Spleen (tissue), 11 donors: ENCODE results near the gene BANF2. TPM values are rescaled to one million over a fixed set of nuclear protein-coding genes. Genes with fewer than 3 reads are reported as not detected.

Experiments
- DNase-seq: peaks from one replicate; pipeline ENCODE4 v3.0.0-alpha.2; 2020
- H3K27ac ChIP-seq, 8 donors: fragments of 200-600 bp; sonication (generic) in 7 of 8; 1 replicate in 4 of 8; 2 replicates in 4 of 8; pipeline versions ENCODE4 v1.5.0 to v1.8.0; 2016 to 2021; ENCODE audit warnings: inconsistent platforms in 4 of 8, mild to moderate bottlenecking in 4 of 8, moderate library complexity in 1 of 8
- H3K27me3 ChIP-seq, 7 donors: fragments of 200-600 bp; sonication (generic) in 6 of 7; replicated peaks in 1 of 7; 1 replicate in 4 of 7; 2 replicates in 3 of 7; pipeline versions ENCODE4 v1.5.0 to v1.8.0; 2016 to 2021; ENCODE audit warnings: inconsistent platforms in 3 of 7, mild to moderate bottlenecking in 1 of 7
- H3K36me3 ChIP-seq, 6 donors: fragments of 200-600 bp; sonication (generic) in 5 of 6; 1 replicate in 4 of 6; 2 replicates in 2 of 6; pipeline versions ENCODE4 v1.5.0 to v1.8.0; 2016 to 2021; ENCODE audit warnings: inconsistent platforms in 2 of 6
- H3K4me1 ChIP-seq, 6 donors: fragments of 200-600 bp; sonication (generic) in 5 of 6; 1 replicate in 3 of 6; 2 replicates in 3 of 6; pipeline versions ENCODE4 v1.5.0 to v1.8.0; 2016 to 2021; ENCODE audit warnings: inconsistent platforms in 3 of 6
- H3K4me3 ChIP-seq, 8 donors: fragments of 200-600 bp; sonication (generic) in 7 of 8; 1 replicate in 4 of 8; 2 replicates in 4 of 8; pipeline versions ENCODE4 v1.5.0 to v1.8.0; 2016 to 2021; ENCODE audit warnings: inconsistent platforms in 4 of 8, mild to moderate bottlenecking in 4 of 8, moderate library complexity in 2 of 8
- H3K9me3 ChIP-seq, 8 donors: fragments of 200-600 bp; sonication (generic) in 7 of 8; 1 replicate in 4 of 8; 2 replicates in 4 of 8; pipeline versions ENCODE4 v1.5.0 to v1.8.0; 2016 to 2021; ENCODE audit warnings: inconsistent platforms in 4 of 8
- CTCF ChIP-seq, 11 experiments: fragments of 200-600 bp in 7 of 11; fragments of 450-650 bp in 4 of 11; sonication (generic) in 4 of 11; IDR thresholded peaks in 8 of 11; conservative IDR thresholded peaks in 3 of 11; 1 replicate in 7 of 11; 2 replicates in 4 of 11; pipeline versions ENCODE4 v1.4.0 to v1.8.0; 2016 to 2021; ENCODE audit warnings: antibody characterized with exemption in 11 of 11, inconsistent platforms in 4 of 11, mild to moderate bottlenecking in 1 of 11
- POLR2A ChIP-seq, 3 donors: fragments of 450-650 bp; IDR thresholded peaks; one replicate each; pipeline ENCODE4 v1.5.1; 2017; ENCODE audit warnings: antibody characterized with exemption in 3 of 3, mild to moderate bottlenecking in 1 of 3
- POLR2AphosphoS5 ChIP-seq, 3 donors: sonication (generic); formaldehyde crosslinking; IDR thresholded peaks; one replicate each; pipeline ENCODE4 v1.5.1; 2017; ENCODE audit warnings: antibody characterized with exemption in 3 of 3
- WGBS, 5 donors: extraction: QIAGEN DNeasy Blood & Tissue Kit in 3 of 5; methylation state at CpG; one replicate each; pipeline versions ENCODE4 v1.1.5 to v1.1.7; 2013 to 2018; 5-methylcytosine and 5-hydroxymethylcytosine counted together
- intact Hi-C: fragments of 100-400 bp; cut with DNase I; formaldehyde crosslinking; loops from one replicate; pipeline ENCODE4 v1.15.0; 2023; ENCODE audit warnings: low total_unique reads
- polyA plus RNA-seq, 3 donors: library from polyadenylated mRNA; stranded (reverse); fragments of 200-250 nt; gene quantifications; one replicate each; pipeline ENCODE4 v1.2.1, GENCODE V29; 2013
- total RNA-seq, 7 donors: library from RNA; depleted of rRNA in 3 of 7; stranded (reverse); fragments of >200 nt in 3 of 7; fragmentation: NEBNext Ultra II Directional in 4 of 7; extraction: Animal tissue kit (Norgen Biotek cat#: 25700) in 4 of 7; gene quantifications; one replicate each; pipeline versions ENCODE4 v1.1.0 to v1.2.1, GENCODE V29; 2016 to 2021
- donor health status: healthy with polysubstance abuse.
- donor health status: DM: no; HTN: no; CAD: no; lungs with moderate emphysema.
- donor health status: DM: no; HTN: no; CAD: no.
- donor health status: Bipolar disorder and iron deficiency.
- donor health status: healthy.
- donor health status: DM: no; HTN: no; CAD: no.
- donor health status: DM: yes; HTN: yes; CAD: no.

Gene BANF2
- total and polyA plus RNA-seq, 10 donors = not detected

GRCh38 chr20:17749626-17749977 is 49.8 kb downstream of the BANF2 start:
- no peaks in the 10 kb centered on the region for H3K36me3 ChIP-seq
- WGBS, 5 donors = 55 to 92% (median 79%) methylated on average over 5 of the region's 5 CpGs
- H3K4me1 ChIP-seq = peaks cover 4 to 17% (median 6%) of the 10 kb centered on the region in 6 donors
- no peaks in the 10 kb centered on the region for H3K9me3 ChIP-seq
- peak overlapping the region in 5 of 8 donors; percentile 54 to 78 (median 74) for H3K27ac ChIP-seq
- intact Hi-C loops = no loop called here
- H3K27me3 ChIP-seq = no peaks in the 10 kb centered on the region
- no peak for DNase-seq
- H3K4me3 ChIP-seq = no peak overlapping the region
- TF ChIP-seq CTCF (IDR thresholded peaks at IDR 0.05 in 8 of 11, conservative IDR thresholded peaks at IDR 0.05 in 3 of 11) (no peak), POLR2AphosphoS5 (IDR thresholded peaks at IDR 0.05) (no peak), POLR2A (IDR thresholded peaks at IDR 0.05) (no peak)

GRCh38 chr20:17749978-17750721 is 50.4 kb downstream of the BANF2 start:
- Histone ChIP-seq H3K4me3 (no peak overlapping the region), H3K4me1 (peaks cover 4 to 17% (median 6%) of the 10 kb centered on the region in 6 donors), H3K36me3 (no peaks in the 10 kb centered on the region), H3K27me3 (no peaks in the 10 kb centered on the region), H3K9me3 (no peaks in the 10 kb centered on the region), H3K27ac (peak overlapping the region; percentile 42 to 78 (median 70))
- DNase-seq = peak; percentile 80
- intact Hi-C loops = no loop called here
- 51 to 70% (median 59%) methylated on average over 14 to 15 of the region's 15 CpGs for WGBS, 5 donors
- TF ChIP-seq POLR2AphosphoS5 (IDR thresholded peaks at IDR 0.05) (peak; percentile 62 to 80 (median 70)), POLR2A (IDR thresholded peaks at IDR 0.05) (no peak), CTCF (IDR thresholded peaks at IDR 0.05 in 8 of 11, conservative IDR thresholded peaks at IDR 0.05 in 3 of 11) (peak in 1 of 11 experiments; percentile 25)

- Histone ChIP-seq H3K9me3 (no peaks in the 10 kb centered on the region), H3K36me3 (no peaks in the 10 kb centered on the region), H3K4me3 (no peak overlapping the region), H3K27ac (peak overlapping the region; percentile 42 to 78 (median 70)), H3K4me1 (peaks cover 4 to 17% (median 6%) of the 10 kb centered on the region in 6 donors), H3K27me3 (no peaks in the 10 kb centered on the region)
- no peak for DNase-seq
- intact Hi-C loops = no loop called here
- WGBS, 5 donors = 71 to 81% (median 76%) methylated on average over 2 of the region's 2 CpGs
- TF ChIP-seq CTCF (IDR thresholded peaks at IDR 0.05 in 8 of 11, conservative IDR thresholded peaks at IDR 0.05 in 3 of 11) = no peak
- no peak for TF ChIP-seq POLR2A (IDR thresholded peaks at IDR 0.05)
- no peak for TF ChIP-seq POLR2AphosphoS5 (IDR thresholded peaks at IDR 0.05)
Observed at GRCh38 chr20:17750722-17751045, 50.9 kb downstream of the BANF2 start.

GRCh38 chr20:17751640-17752039 is 51.9 kb downstream of the BANF2 start:
- TF ChIP-seq POLR2A (IDR thresholded peaks at IDR 0.05) (no peak), CTCF (IDR thresholded peaks at IDR 0.05 in 8 of 11, conservative IDR thresholded peaks at IDR 0.05 in 3 of 11) (no peak), POLR2AphosphoS5 (IDR thresholded peaks at IDR 0.05) (no peak)
- Histone ChIP-seq H3K9me3 (no peaks in the 10 kb centered on the region), H3K27me3 (no peaks in the 10 kb centered on the region), H3K4me3 (no peak overlapping the region), H3K36me3 (no peaks in the 10 kb centered on the region), H3K27ac (no peak overlapping the region), H3K4me1 (peaks cover 4 to 17% (median 6%) of the 10 kb centered on the region in 6 donors)
- no peak for DNase-seq
- 90 to 94% (median 91%) methylated on average over 8 of the region's 8 CpGs for WGBS, 5 donors
- intact Hi-C loops = no loop called here
